Immature natural killer cell (primary cell): Measurements from ENCODE around the gene CHST12. TPM values are rescaled to one million over a fixed set of nuclear protein-coding genes. Genes with fewer than 3 reads are reported as not detected.
"Not testable (repeated sequence)": the region's sequence is repeated elsewhere in the genome, so short reads cannot be mapped to it uniquely, and the experiment has no call there.

Experiments used
- DNase-seq, 3 donors: peaks; one replicate each; pipeline ENCODE4 v3.0.0; 2022; ENCODE audit warnings: mixed read lengths in 1 of 3
- H3K27ac Mint-ChIP-seq, 6 donors: one replicate each; pipeline ENCODE4 v1.8.0; 2020; ENCODE audit warnings: mixed read lengths in 6 of 6, mild to moderate bottlenecking in 5 of 6, inconsistent platforms in 4 of 6, moderate library complexity in 3 of 6
- H3K27me3 Mint-ChIP-seq, 3 donors: one replicate each; pipeline ENCODE4 v1.8.0; 2020 to 2021; ENCODE audit warnings: low read depth in 3 of 3, mild to moderate bottlenecking in 3 of 3, mixed read lengths in 3 of 3, moderate library complexity in 3 of 3, inconsistent platforms in 1 of 3
- H3K36me3 Mint-ChIP-seq, 3 donors: one replicate each; pipeline ENCODE4 v1.8.0; 2020; ENCODE audit warnings: mixed read lengths in 3 of 3, inconsistent platforms in 2 of 3, mild to moderate bottlenecking in 2 of 3
- H3K4me1 Mint-ChIP-seq, 2 donors: one replicate each; pipeline ENCODE4 v1.8.0; 2020; ENCODE audit warnings: inconsistent platforms in 2 of 2, mild to moderate bottlenecking in 2 of 2, mixed read lengths in 2 of 2, moderate library complexity in 1 of 2
- H3K4me3 Mint-ChIP-seq, 5 donors: one replicate each; pipeline ENCODE4 v1.8.0; 2020; ENCODE audit warnings: mild to moderate bottlenecking in 5 of 5, mixed read lengths in 5 of 5, inconsistent platforms in 3 of 5, moderate library complexity in 3 of 5
- H3K9me3 Mint-ChIP-seq, 6 donors: one replicate each; pipeline ENCODE4 v1.8.0; 2020; ENCODE audit warnings: mild to moderate bottlenecking in 6 of 6, mixed read lengths in 6 of 6, inconsistent platforms in 4 of 6, moderate library complexity in 3 of 6
- polyA plus RNA-seq, 3 donors: library from polyadenylated mRNA; unstranded; fragments of 300-500 nt; fragmentation: Illumina TruSeq; gene quantifications; one replicate each; pipeline ENCODE4 v1.2.3, GENCODE V29; 2021

Gene CHST12
- polyA plus RNA-seq, 3 donors from 2014 or later = 88.9 to 172 (median 93.4) TPM

- Mint-ChIP-seq H3K9me3 (no peaks in the 10 kb centered on the region), H3K27me3 (peaks cover 12 to 21% (median 14%) of the 10 kb centered on the region in 3 donors), H3K27ac (peak overlapping the region; percentile 86 to 97 (median 93)), H3K4me3 (peak overlapping the region; percentile 67 to 79 (median 70)), H3K4me1 (peaks cover 88 to 89% of the 10 kb centered on the region in 2 donors), H3K36me3 (peaks cover 7 to 13% (median 13%) of the 10 kb centered on the region in 3 donors)
- no peak for DNase-seq
Measured at GRCh38 chr7:2416650-2417049, 13.2 kb downstream of the CHST12 start.

DNA sequence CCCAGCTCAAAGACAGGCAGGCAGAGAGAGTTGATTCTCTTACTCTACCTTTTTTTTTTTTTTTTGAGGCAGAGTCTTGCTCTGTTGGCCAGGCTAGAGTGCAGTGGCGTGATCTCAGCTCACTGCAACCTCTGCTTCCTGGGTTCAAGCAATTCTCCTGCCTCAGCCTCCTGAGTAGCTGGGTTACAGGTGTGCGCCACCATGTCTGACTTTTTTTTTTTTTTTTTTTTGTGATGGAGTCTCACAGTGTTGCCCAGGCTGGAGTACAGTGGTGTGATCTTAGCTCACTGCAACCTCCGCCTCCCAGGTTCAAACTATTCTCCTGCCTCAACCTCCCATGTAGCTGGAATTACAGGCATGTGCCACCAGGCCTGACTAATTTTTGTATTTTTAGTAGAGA is 13.8 kb downstream of the CHST12 start:
- H3K9me3 Mint-ChIP-seq = not testable (repeated sequence)
- H3K27me3 Mint-ChIP-seq = peaks cover 12 to 21% (median 14%) of the 10 kb centered on the region in 3 donors
- peak overlapping the region; percentile 92 to 99 (median 96) for H3K27ac Mint-ChIP-seq

GRCh38 chr7:2417981-2418481 is 14.6 kb downstream of the CHST12 start:
- Mint-ChIP-seq H3K4me1 (peaks cover 85 to 86% of the 10 kb centered on the region in 2 donors), H3K27me3 (peaks cover 12 to 22% (median 14%) of the 10 kb centered on the region in 3 donors), H3K9me3 (no peaks in the 10 kb centered on the region), H3K4me3 (peak overlapping the region; percentile 77 to 86 (median 84)), H3K27ac (peak overlapping the region; percentile 92 to 99 (median 96)), H3K36me3 (peaks cover 7 to 14% (median 13%) of the 10 kb centered on the region in 3 donors)
- peak; percentile 95 to 96 (median 95) for DNase-seq

More for the DNA sequence above, 13.8 kb downstream of the CHST12 start:
- H3K36me3 Mint-ChIP-seq = peaks cover 7 to 13% (median 13%) of the 10 kb centered on the region in 3 donors
- peak overlapping the region; percentile 77 to 86 (median 84) for H3K4me3 Mint-ChIP-seq
- peaks cover 87 to 89% of the 10 kb centered on the region in 2 donors for H3K4me1 Mint-ChIP-seq
- DNase-seq = not testable (repeated sequence)

GRCh38 chr7:2420216-2420933 is 17.0 kb downstream of the CHST12 start:
- DNase-seq = no peak
- peaks cover 83 to 85% of the 10 kb centered on the region in 2 donors for H3K4me1 Mint-ChIP-seq
- H3K27ac Mint-ChIP-seq = peak overlapping the region; percentile 40 to 96 (median 90)
- H3K36me3 Mint-ChIP-seq = peaks cover 7 to 15% (median 13%) of the 10 kb centered on the region in 3 donors
- H3K4me3 Mint-ChIP-seq = peak overlapping the region; percentile 15 to 63 (median 49)
- H3K27me3 Mint-ChIP-seq = peaks cover 6 to 14% (median 7%) of the 10 kb centered on the region in 3 donors
- H3K9me3 Mint-ChIP-seq = no peaks in the 10 kb centered on the region

DNA sequence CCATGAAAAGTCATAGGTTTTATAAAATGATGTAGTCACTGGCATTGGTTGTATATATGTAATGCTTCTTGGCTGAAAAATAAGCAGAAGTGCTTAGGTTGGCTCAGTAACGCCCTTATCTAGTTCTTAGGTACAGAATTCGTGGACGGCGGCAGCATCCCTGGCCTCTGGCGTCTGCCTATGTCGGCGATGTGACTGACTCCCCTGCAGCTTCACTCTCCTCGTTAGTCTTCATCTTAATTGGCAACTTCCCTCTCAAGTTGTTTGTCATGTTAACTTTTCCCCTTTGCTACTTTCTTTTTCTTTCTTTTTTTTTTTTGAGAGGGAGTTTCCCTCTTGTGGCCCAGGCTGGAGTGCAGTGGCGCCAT is 18.5 kb downstream of the CHST12 start:
- peak overlapping the region in 5 of 6 donors; percentile 50 to 92 (median 83) for H3K27ac Mint-ChIP-seq
- peak overlapping the region in 3 of 5 donors; percentile 25 to 40 (median 31) for H3K4me3 Mint-ChIP-seq
- DNase-seq = no peak
- peaks cover 83 to 86% of the 10 kb centered on the region in 2 donors for H3K4me1 Mint-ChIP-seq
- peaks cover 6 to 14% (median 7%) of the 10 kb centered on the region in 3 donors for H3K27me3 Mint-ChIP-seq
- H3K36me3 Mint-ChIP-seq = peaks cover 0 to 5% (median 5%) of the 10 kb centered on the region in 3 donors
- H3K9me3 Mint-ChIP-seq = no peaks in the 10 kb centered on the region

GRCh38 chr7:2425749-2426148 is 22.3 kb downstream of the CHST12 start:
- H3K9me3 Mint-ChIP-seq = no peaks in the 10 kb centered on the region
- H3K4me1 Mint-ChIP-seq = peaks cover 81 to 82% of the 10 kb centered on the region in 2 donors
- H3K36me3 Mint-ChIP-seq = peaks cover 1 to 10% (median 4%) of the 10 kb centered on the region in 3 donors
- H3K27ac Mint-ChIP-seq = peak overlapping the region in 5 of 6 donors; percentile 65 to 87 (median 79)
- DNase-seq = no peak
- H3K27me3 Mint-ChIP-seq = peaks cover 0 to 7% (median 0%) of the 10 kb centered on the region in 3 donors
- H3K4me3 Mint-ChIP-seq = peak overlapping the region in 3 of 5 donors; percentile 9 to 34 (median 9)

GRCh38 chr7:2431260-2431867 is 28.0 kb downstream of the CHST12 start:
- Mint-ChIP-seq H3K4me3 (peak overlapping the region in 4 of 5 donors; percentile 0 to 42 (median 6)), H3K9me3 (peaks cover 0 to 4% (median 0%) of the 10 kb centered on the region in 6 donors), H3K27me3 (peaks cover 0 to 11% (median 0%) of the 10 kb centered on the region in 3 donors), H3K27ac (peak overlapping the region; percentile 39 to 87 (median 77)), H3K4me1 (peaks cover 65 to 70% of the 10 kb centered on the region in 2 donors), H3K36me3 (peaks cover 12 to 37% (median 13%) of the 10 kb centered on the region in 3 donors)
- peak; percentile 56 to 63 (median 61) for DNase-seq

- Mint-ChIP-seq H3K4me3 (no peak overlapping the region), H3K27ac (no peak overlapping the region)
Measured at GRCh38 chr7:2432910-2433712, 29.7 kb downstream of the CHST12 start.

GRCh38 chr7:2433713-2434550 is 30.5 kb downstream of the CHST12 start:
- Mint-ChIP-seq H3K9me3 (peaks cover 0 to 4% (median 0%) of the 10 kb centered on the region in 6 donors), H3K4me3 (no peak overlapping the region), H3K36me3 (peaks cover 17 to 48% (median 18%) of the 10 kb centered on the region in 3 donors), H3K4me1 (peaks cover 58 to 64% of the 10 kb centered on the region in 2 donors), H3K27ac (no peak overlapping the region), H3K27me3 (peaks cover 0 to 9% (median 0%) of the 10 kb centered on the region in 3 donors)
- DNase-seq = no peak

More at GRCh38 chr7:2432910-2433712, 29.7 kb downstream of the CHST12 start:
- Mint-ChIP-seq H3K4me1 (peaks cover 59 to 64% of the 10 kb centered on the region in 2 donors), H3K9me3 (peaks cover 0 to 4% (median 0%) of the 10 kb centered on the region in 6 donors), H3K36me3 (peaks cover 16 to 43% (median 17%) of the 10 kb centered on the region in 3 donors), H3K27me3 (peaks cover 0 to 9% (median 0%) of the 10 kb centered on the region in 3 donors)
- DNase-seq = no peak

DNA sequence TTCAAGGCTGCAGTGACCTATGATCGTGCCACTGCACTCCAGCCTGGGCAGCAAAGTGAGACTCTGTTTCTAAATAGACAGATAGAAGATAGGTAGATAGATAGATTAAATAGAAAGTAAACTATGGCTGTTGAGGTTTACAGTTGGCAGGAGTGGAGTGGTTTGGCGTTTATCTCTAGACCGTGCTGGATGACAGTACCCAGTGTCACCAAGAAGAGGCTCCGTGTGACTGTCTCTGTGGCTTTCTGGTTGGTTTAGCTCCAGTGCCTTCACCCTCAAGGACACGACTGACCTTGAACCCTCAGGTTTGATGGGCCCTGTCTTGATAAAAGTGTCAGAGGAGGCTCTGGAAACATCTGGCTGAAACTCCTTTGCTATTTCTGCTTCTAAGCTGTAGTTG is 31.7 kb downstream of the CHST12 start:
- Mint-ChIP-seq H3K27me3 (peaks cover 0 to 9% (median 1%) of the 10 kb centered on the region in 3 donors), H3K36me3 (peaks cover 16 to 49% (median 17%) of the 10 kb centered on the region in 3 donors), H3K9me3 (peaks cover 0 to 4% (median 0%) of the 10 kb centered on the region in 6 donors), H3K27ac (peak overlapping the region in 4 of 6 donors; percentile 31 to 75 (median 72)), H3K4me1 (peaks cover 53 to 62% of the 10 kb centered on the region in 2 donors), H3K4me3 (peak overlapping the region in 1 of 5 donors; percentile 30)
- DNase-seq = no peak

- H3K4me3 Mint-ChIP-seq = no peak overlapping the region
- H3K27me3 Mint-ChIP-seq = peaks cover 0 to 13% (median 1%) of the 10 kb centered on the region in 3 donors
- no peaks in the 10 kb centered on the region for H3K9me3 Mint-ChIP-seq
- peaks cover 58 to 65% of the 10 kb centered on the region in 2 donors for H3K4me1 Mint-ChIP-seq
- no peak for DNase-seq
- peak overlapping the region; percentile 23 to 73 (median 56) for H3K27ac Mint-ChIP-seq
- H3K36me3 Mint-ChIP-seq = peaks cover 11 to 45% (median 12%) of the 10 kb centered on the region in 3 donors
Measured at GRCh38 chr7:2436341-2437104, 33.1 kb downstream of the CHST12 start.
